ENCODE data around the gene MICAL3. TPM values are rescaled to one million over a fixed set of nuclear protein-coding genes. Genes with fewer than 3 reads are reported as not detected.

The MICAL3 gene
- total and polyA plus RNA-seq, 2 experiments from 2014 or later, result 6.1 to 25.1 TPM

- H3K79me2 ChIP-seq (ENCODE audit: insufficient read depth), result no peaks in the 10 kb centered on the region
- no peak overlapping the region for H3K9ac ChIP-seq
- no peaks in the 10 kb centered on the region for H3K4me1 ChIP-seq (ENCODE audit: insufficient read depth)
- DNase-seq, result no peak
- in situ Hi-C loops (cut with MboI), result no loop called here
- H4K20me1 ChIP-seq (ENCODE audit: insufficient read depth), result no peaks in the 10 kb centered on the region
- no peak for TF ChIP-seq EZH2phosphoT487 (IDR thresholded peaks at IDR 0.05; ENCODE audit: insufficient read depth, low read depth)
- no peak for TF ChIP-seq EZH2 (IDR thresholded peaks at IDR 0.05; ENCODE audit: insufficient read depth, poor library complexity, severe bottlenecking)
- 76 to 78% methylated on average over 16 to 18 of the region's 18 CpGs for WGBS, 2 experiments (ENCODE audit: low coverage in 1 of 2, low lambda C conversion rate in 2 of 2, missing lambda C conversion rate in 2 of 2)
- no peak overlapping the region for H2AFZ ChIP-seq
- no peak overlapping the region for H3K4me2 ChIP-seq (ENCODE audit: unreplicated experiment)
- no peaks in the 10 kb centered on the region for H3K36me3 ChIP-seq (ENCODE audit: low read depth)
- no peaks in the 10 kb centered on the region for H3F3A ChIP-seq (ENCODE audit: insufficient read depth)
- H3K27ac ChIP-seq, result no peak overlapping the region
- H3K9me3 ChIP-seq (ENCODE audit: low read depth), result no peaks in the 10 kb centered on the region
- H3K9me2 ChIP-seq (ENCODE audit: insufficient read depth), result no peaks in the 10 kb centered on the region
- no peak overlapping the region for H3K4me3 ChIP-seq
- no peaks in the 10 kb centered on the region for H3K27me3 ChIP-seq (replicated peaks; ENCODE audit: insufficient read depth)
Observed at GRCh38 chr22:17741866-17742526, 282.4 kb downstream of the MICAL3 start.

DNA sequence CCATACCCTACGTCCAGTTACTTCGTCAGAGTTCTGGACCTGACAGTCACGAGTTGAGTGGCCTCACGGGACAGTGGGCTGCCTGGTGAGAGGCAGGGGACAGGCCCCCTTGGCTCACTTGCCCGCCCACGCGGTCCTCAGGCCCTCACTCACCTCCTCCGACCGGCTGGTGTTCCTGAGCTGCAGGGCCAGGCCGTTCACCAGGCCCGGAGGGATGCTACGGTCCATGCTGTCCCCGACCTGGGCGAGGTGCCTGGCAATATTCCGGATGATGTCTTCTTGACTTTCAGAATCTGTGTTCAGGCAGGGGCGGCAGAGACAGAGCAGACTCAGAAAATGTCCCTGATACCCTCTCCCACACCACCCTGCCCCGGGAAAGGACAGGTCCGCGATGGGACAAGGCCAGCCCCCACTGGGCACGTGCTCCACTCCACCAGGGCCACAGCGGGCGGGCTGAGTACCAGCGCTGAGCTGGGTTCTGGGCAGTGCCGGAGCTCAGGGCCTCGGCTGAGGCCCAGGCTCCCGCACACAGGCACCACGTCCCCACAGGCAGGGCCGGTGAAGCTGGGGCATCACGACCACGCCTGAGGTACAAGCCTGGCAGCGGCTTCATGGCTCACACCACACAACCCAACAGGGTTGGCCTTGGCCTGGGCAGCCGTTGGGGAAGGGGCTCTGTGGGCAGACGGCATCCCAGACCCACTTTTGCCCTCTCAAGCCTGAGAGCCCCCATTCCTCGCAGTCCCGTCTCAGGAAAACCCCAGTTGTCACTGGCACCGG lies 285.0 kb downstream of the MICAL3 start:
- Histone ChIP-seq H3K79me2 (ENCODE audit: insufficient read depth) (no peaks in the 10 kb centered on the region), H3F3A (ENCODE audit: insufficient read depth) (no peaks in the 10 kb centered on the region; the same call in none of the 2 replicates), H3K27me3 (replicated peaks; ENCODE audit: insufficient read depth) (no peaks in the 10 kb centered on the region), H3K9me3 (ENCODE audit: low read depth) (no peaks in the 10 kb centered on the region), H3K9ac (no peak overlapping the region), H3K4me3 (no peak overlapping the region), H2AFZ (no peak overlapping the region), H3K9me2 (ENCODE audit: insufficient read depth) (no peaks in the 10 kb centered on the region), H3K27ac (no peak overlapping the region), H4K20me1 (ENCODE audit: insufficient read depth) (no peaks in the 10 kb centered on the region), H3K4me1 (ENCODE audit: insufficient read depth) (peaks cover 3% of the 10 kb centered on the region; the same call in 1 of the 2 replicates), H3K36me3 (ENCODE audit: low read depth) (0 out of 2 replicates have a peak, but pooled peaks cover 8% of the 10 kb centered on the region), H3K4me2 (ENCODE audit: unreplicated experiment) (no peak overlapping the region)
- WGBS, 2 experiments (ENCODE audit: low coverage in 1 of 2, low lambda C conversion rate in 2 of 2, missing lambda C conversion rate in 2 of 2), result 96% methylated on average over 34 to 36 of the region's 36 CpGs
- TF ChIP-seq EZH2 (IDR thresholded peaks at IDR 0.05; ENCODE audit: insufficient read depth, poor library complexity, severe bottlenecking) (no peak), EZH2phosphoT487 (IDR thresholded peaks at IDR 0.05; ENCODE audit: insufficient read depth, low read depth) (no peak)
- DNase-seq, result no peak
- in situ Hi-C loops (cut with MboI), result no loop called here

GRCh38 chr22:17738386-17739128 lies 285.8 kb downstream of the MICAL3 start:
- in situ Hi-C loops (cut with MboI), result no loop called here

More at GRCh38 chr22:17738386-17739128, 285.8 kb downstream of the MICAL3 start:
- Histone ChIP-seq H3K4me3 (no peak overlapping the region), H3F3A (ENCODE audit: insufficient read depth) (peaks cover 6% of the 10 kb centered on the region), H3K4me1 (ENCODE audit: insufficient read depth) (peaks cover 12% of the 10 kb centered on the region), H3K27ac (no peak overlapping the region), H3K9me3 (ENCODE audit: low read depth) (no peaks in the 10 kb centered on the region), H3K36me3 (ENCODE audit: low read depth) (0 out of 2 replicates have a peak, but pooled peaks cover 8% of the 10 kb centered on the region), H3K9ac (no peak overlapping the region), H4K20me1 (ENCODE audit: insufficient read depth) (no peaks in the 10 kb centered on the region), H2AFZ (no peak overlapping the region), H3K9me2 (ENCODE audit: insufficient read depth) (no peaks in the 10 kb centered on the region), H3K4me2 (ENCODE audit: unreplicated experiment) (no peak overlapping the region), H3K79me2 (ENCODE audit: insufficient read depth) (no peaks in the 10 kb centered on the region), H3K27me3 (replicated peaks; ENCODE audit: insufficient read depth) (no peaks in the 10 kb centered on the region)
- DNase-seq, result no peak
- no peak for TF ChIP-seq EZH2 (IDR thresholded peaks at IDR 0.05; ENCODE audit: insufficient read depth, poor library complexity, severe bottlenecking)
- no peak for TF ChIP-seq EZH2phosphoT487 (IDR thresholded peaks at IDR 0.05; ENCODE audit: insufficient read depth, low read depth)
- WGBS, 2 experiments (ENCODE audit: low coverage in 1 of 2, low lambda C conversion rate in 2 of 2, missing lambda C conversion rate in 2 of 2), result 78% methylated on average over 21 of the region's 21 CpGs

MicroRNAs encoded within 50 kb of the gene (microRNA counts, 767-probe panel; counts per million panel counts)
- 447 counts per million, percentile 86 among the panel's probes with 10 or more counts for microRNA hsa-miR-648

Small RNA genes within 50 kb of the gene (microRNA-seq; reads per million reads assigned to microRNA genes)
- gene MIR3198-1 (ENCODE audit: borderline number of aligned reads) (not detected), gene MIR648 (ENCODE audit: borderline number of aligned reads) (not detected)

Small RNA genes within 50 kb of the gene (small RNA-seq; reads per million reads assigned to genes)
- gene MIR3198-1 (ENCODE audit: low read depth, low replicate concordance) (not detected), gene MIR648 (ENCODE audit: low read depth, low replicate concordance) (not detected)

Other genes with a start within 250 kb of the MICAL3 start
- 32.2 and 34.1 TPM in 2 replicates for gene PEX26, start 53.4 kb upstream of the MICAL3 start, total RNA-seq (2014; rRNA removed; shearing (Covaris generic))
- gene PEX26, start 53.4 kb upstream of the MICAL3 start, polyA plus RNA-seq (2016; fragmentation: Nextera tagmentation; extraction: Ambion mirVana), result 4.0 and 4.7 TPM in 2 replicates
- gene TUBA8, start 86.2 kb upstream of the MICAL3 start, total RNA-seq (2014; rRNA removed; shearing (Covaris generic)), result 0.32 TPM in 1 of 2 replicates, not detected in the other
- 0.13 TPM in 1 of 2 replicates, not detected in the other for gene TUBA8, start 86.2 kb upstream of the MICAL3 start, polyA plus RNA-seq (2016; fragmentation: Nextera tagmentation; extraction: Ambion mirVana)
- gene USP18, start 125.6 kb upstream of the MICAL3 start, total RNA-seq (2014; rRNA removed; shearing (Covaris generic)), result 3.8 and 7.6 TPM in 2 replicates
- 2.1 and 2.4 TPM in 2 replicates for gene USP18, start 125.6 kb upstream of the MICAL3 start, polyA plus RNA-seq (2016; fragmentation: Nextera tagmentation; extraction: Ambion mirVana)

Measured in GM23248 (cell line).